K562 (cell line): Measurements from ENCODE around the gene DOCK4. TPM values are rescaled to one million over a fixed set of nuclear protein-coding genes. Genes with fewer than 3 reads are reported as not detected.

Experiments
- HCFC1 ChIP-seq: IDR thresholded peaks from 2 replicates; pipeline ENCODE4 v1.6.1; 2012; ENCODE audit warnings: low read depth, low read length, improper control_type of control experiment
- JUND ChIP-seq, 2 experiments: IDR thresholded peaks; 2 replicates in 1 of 2; 3 replicates in 1 of 2; pipeline ENCODE4 v1.6.1; 2011; ENCODE audit warnings: borderline replicate concordance in 2 of 2, low read depth in 2 of 2, low read length in 2 of 2, improper control_type of control experiment in 1 of 2, missing biosample characterization in 1 of 2, missing genetic modification characterization in 1 of 2, missing genetic modification reagents in 1 of 2
- MYNN ChIP-seq, 2 experiments: sonication (generic); formaldehyde crosslinking in 1 of 2; IDR thresholded peaks; 2 replicates each; pipeline versions ENCODE4 v1.5.0 to v1.6.1; 2016 to 2020; ENCODE audit warnings: antibody characterized with exemption in 1 of 2, missing genetic modification reagents in 1 of 2
- ZNF717 ChIP-seq: fragments of 250-450 bp; sonication (Bioruptor Pico); IDR thresholded peaks from 2 replicates; pipeline ENCODE4 v1.5.0; 2021
- polyA plus RNA-seq, 8 experiments: library from polyadenylated mRNA; depleted of rRNA in 4 of 8; stranded (reverse) in 5 of 8; unstranded in 3 of 8; fragments of >200 nt; fragmentation: Nextera tagmentation in 2 of 8; fragmentation: Illumina TruSeq in 1 of 8; extraction: Ambion mirVana in 2 of 8; extraction: Trizol in 1 of 8; gene quantifications; 2 replicates each; pipeline versions ENCODE4 v1.2.1 to v1.2.3, GENCODE V29; 2011 to 2014; ENCODE audit warnings: inconsistent platforms in 1 of 8, missing spikeins in 1 of 8
- total RNA-seq, 7 experiments: library from RNA; depleted of rRNA in 6 of 7; stranded (reverse); fragments of >200 nt in 6 of 7; fragmentation: Illumina TruSeq in 2 of 7; extraction: Trizol in 2 of 7; gene quantifications; 2 replicates each; pipeline versions ENCODE4 v1.2.1 to v1.2.3, GENCODE V29; 2011 to 2021; ENCODE audit warnings: low replicate concordance in 1 of 7
- TF ChIP-seq, protein P1 (sequence below): fragments of 450-650 bp; IDR thresholded peaks from 2 replicates; pipeline ENCODE4 v1.6.1; 2017; ENCODE audit warnings: antibody characterized with exemption, mild to moderate bottlenecking
- TF ChIP-seq, protein P2 (sequence below): fragments of 450-650 bp; formaldehyde crosslinking; IDR thresholded peaks from 2 replicates; pipeline ENCODE4 v1.4.0; 2022; ENCODE audit warnings: mild to moderate bottlenecking, moderate library complexity

DOCK4 gene
- total and polyA plus RNA-seq, 9 of the 15 experiments (the other 6 are each of a cell fraction or from before 2014, with no cell fraction given): 0.42 to 5.7 (median 2.3) TPM

DNA sequence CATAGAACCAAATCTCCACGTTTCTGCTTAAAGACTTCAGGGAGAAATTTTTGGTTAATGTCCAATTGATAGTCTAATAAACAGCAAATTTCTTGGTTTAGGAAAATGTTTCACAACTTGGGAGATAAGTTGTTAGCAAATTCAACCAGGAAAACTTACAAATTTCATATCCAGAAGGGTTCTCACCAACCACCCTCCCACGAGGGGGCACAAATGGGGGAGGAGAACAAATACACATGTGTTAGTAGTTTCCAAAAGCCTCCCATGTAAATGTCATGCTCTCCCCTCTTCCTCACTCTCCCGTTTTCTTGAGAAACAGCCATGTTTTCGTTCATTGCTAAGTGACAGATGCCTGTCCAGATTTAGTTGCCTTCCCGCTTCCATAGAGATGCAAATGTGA, 10.5 kb downstream of the DOCK4 start (continued):
- TF ChIP-seq, protein P1, sequence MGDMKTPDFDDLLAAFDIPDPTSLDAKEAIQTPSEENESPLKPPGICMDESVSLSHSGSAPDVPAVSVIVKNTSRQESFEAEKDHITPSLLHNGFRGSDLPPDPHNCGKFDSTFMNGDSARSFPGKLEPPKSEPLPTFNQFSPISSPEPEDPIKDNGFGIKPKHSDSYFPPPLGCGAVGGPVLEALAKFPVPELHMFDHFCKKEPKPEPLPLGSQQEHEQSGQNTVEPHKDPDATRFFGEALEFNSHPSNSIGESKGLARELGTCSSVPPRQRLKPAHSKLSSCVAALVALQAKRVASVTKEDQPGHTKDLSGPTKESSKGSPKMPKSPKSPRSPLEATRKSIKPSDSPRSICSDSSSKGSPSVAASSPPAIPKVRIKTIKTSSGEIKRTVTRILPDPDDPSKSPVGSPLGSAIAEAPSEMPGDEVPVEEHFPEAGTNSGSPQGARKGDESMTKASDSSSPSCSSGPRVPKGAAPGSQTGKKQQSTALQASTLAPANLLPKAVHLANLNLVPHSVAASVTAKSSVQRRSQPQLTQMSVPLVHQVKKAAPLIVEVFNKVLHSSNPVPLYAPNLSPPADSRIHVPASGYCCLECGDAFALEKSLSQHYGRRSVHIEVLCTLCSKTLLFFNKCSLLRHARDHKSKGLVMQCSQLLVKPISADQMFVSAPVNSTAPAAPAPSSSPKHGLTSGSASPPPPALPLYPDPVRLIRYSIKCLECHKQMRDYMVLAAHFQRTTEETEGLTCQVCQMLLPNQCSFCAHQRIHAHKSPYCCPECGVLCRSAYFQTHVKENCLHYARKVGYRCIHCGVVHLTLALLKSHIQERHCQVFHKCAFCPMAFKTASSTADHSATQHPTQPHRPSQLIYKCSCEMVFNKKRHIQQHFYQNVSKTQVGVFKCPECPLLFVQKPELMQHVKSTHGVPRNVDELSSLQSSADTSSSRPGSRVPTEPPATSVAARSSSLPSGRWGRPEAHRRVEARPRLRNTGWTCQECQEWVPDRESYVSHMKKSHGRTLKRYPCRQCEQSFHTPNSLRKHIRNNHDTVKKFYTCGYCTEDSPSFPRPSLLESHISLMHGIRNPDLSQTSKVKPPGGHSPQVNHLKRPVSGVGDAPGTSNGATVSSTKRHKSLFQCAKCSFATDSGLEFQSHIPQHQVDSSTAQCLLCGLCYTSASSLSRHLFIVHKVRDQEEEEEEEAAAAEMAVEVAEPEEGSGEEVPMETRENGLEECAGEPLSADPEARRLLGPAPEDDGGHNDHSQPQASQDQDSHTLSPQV: no peak
- TF ChIP-seq ZNF717 (CRISPR knock-in tag) (no peak), JUND (IDR thresholded peaks at IDR 0.05; ENCODE audit: borderline replicate concordance, low read depth, low read length) (no peak), JUND (tag; IDR thresholded peaks at IDR 0.05; ENCODE audit: borderline replicate concordance, low read depth, low read length) (no peak), MYNN (IDR thresholded peaks at IDR 0.05) (no peak), MYNN (CRISPR knock-in tag; IDR thresholded peaks at IDR 0.05) (no peak), HCFC1 (no peak)
- TF ChIP-seq, protein P2, sequence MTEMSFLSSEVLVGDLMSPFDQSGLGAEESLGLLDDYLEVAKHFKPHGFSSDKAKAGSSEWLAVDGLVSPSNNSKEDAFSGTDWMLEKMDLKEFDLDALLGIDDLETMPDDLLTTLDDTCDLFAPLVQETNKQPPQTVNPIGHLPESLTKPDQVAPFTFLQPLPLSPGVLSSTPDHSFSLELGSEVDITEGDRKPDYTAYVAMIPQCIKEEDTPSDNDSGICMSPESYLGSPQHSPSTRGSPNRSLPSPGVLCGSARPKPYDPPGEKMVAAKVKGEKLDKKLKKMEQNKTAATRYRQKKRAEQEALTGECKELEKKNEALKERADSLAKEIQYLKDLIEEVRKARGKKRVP: no peak
